ENCODE results near the gene ADGRV1.
A peak's percentile ranks its signal among the peaks of the same experiment; 100 is the strongest.

The ADGRV1 gene

GRCh38 chr5:90558344-90559192, at the start of gene ADGRV1:
Gene ADGRV1 (plus strand): TSS chr5:90558797. CDS start chr5:90558896, 99 bp downstream.
- TF ChIP-seq SUZ12 (IDR thresholded peaks at IDR 0.05; ENCODE audit: extremely low read depth, insufficient read depth, insufficient read length) = no peak
- no peak for TF ChIP-seq ZNF274 (IDR thresholded peaks at IDR 0.05; ENCODE audit: low read depth, low read length)
- TF ChIP-seq YY1 (IDR thresholded peaks at IDR 0.05; ENCODE audit: insufficient read depth, insufficient read length) = no peak
- H3K4me3 ChIP-seq (ENCODE audit: insufficient read length, low read depth) = peak within 1 kb of the TSS; percentile 70
- no peaks in the 10 kb centered on the region for H3K36me3 ChIP-seq (ENCODE audit: insufficient read depth, insufficient read length, low read length)
- peaks cover 6% of the 10 kb centered on the region for H3K27me3 ChIP-seq (ENCODE audit: insufficient read depth, insufficient read length)
- H3K9ac ChIP-seq (ENCODE audit: insufficient read length, low read depth) = peak within 1 kb of the TSS; percentile 73
- peaks cover 2% of the 10 kb centered on the region for H3K4me1 ChIP-seq (ENCODE audit: insufficient read depth, insufficient read length)
- no peaks in the 10 kb centered on the region for H3K9me3 ChIP-seq (ENCODE audit: insufficient read depth, low read length)
- peak; percentile 93 for DNase-seq (ENCODE audit: low read depth, low spot score)

GRCh38 chr5:90510438-90510837, 48.2 kb upstream of the ADGRV1 start:
- H3K27me3 ChIP-seq (ENCODE audit: insufficient read depth, insufficient read length) = no peaks in the 10 kb centered on the region
- no peaks in the 10 kb centered on the region for H3K9me3 ChIP-seq (ENCODE audit: insufficient read depth, low read length)
- H3K4me1 ChIP-seq (ENCODE audit: insufficient read depth, insufficient read length) = no peaks in the 10 kb centered on the region
- no peak for DNase-seq (ENCODE audit: low read depth, low spot score)
- no peak overlapping the region for H3K4me3 ChIP-seq (ENCODE audit: insufficient read length, low read depth)
- H3K9ac ChIP-seq (ENCODE audit: insufficient read length, low read depth) = no peak overlapping the region
- H3K36me3 ChIP-seq (ENCODE audit: insufficient read depth, insufficient read length, low read length) = peaks cover 6% of the 10 kb centered on the region
- no peak for TF ChIP-seq ZNF274 (IDR thresholded peaks at IDR 0.05; ENCODE audit: low read depth, low read length)
- no peak for TF ChIP-seq SUZ12 (IDR thresholded peaks at IDR 0.05; ENCODE audit: extremely low read depth, insufficient read depth, insufficient read length)
- no peak for TF ChIP-seq YY1 (IDR thresholded peaks at IDR 0.05; ENCODE audit: insufficient read depth, insufficient read length)

GRCh38 chr5:90514520-90514919, 44.1 kb upstream of the ADGRV1 start:
- Histone ChIP-seq H3K36me3 (ENCODE audit: insufficient read depth, insufficient read length, low read length) (peaks cover 20% of the 10 kb centered on the region), H3K4me1 (ENCODE audit: insufficient read depth, insufficient read length) (no peaks in the 10 kb centered on the region), H3K4me3 (ENCODE audit: insufficient read length, low read depth) (no peak overlapping the region), H3K9me3 (ENCODE audit: insufficient read depth, low read length) (no peaks in the 10 kb centered on the region), H3K9ac (ENCODE audit: insufficient read length, low read depth) (no peak overlapping the region), H3K27me3 (ENCODE audit: insufficient read depth, insufficient read length) (no peaks in the 10 kb centered on the region)
- TF ChIP-seq YY1 (IDR thresholded peaks at IDR 0.05; ENCODE audit: insufficient read depth, insufficient read length) (no peak), SUZ12 (IDR thresholded peaks at IDR 0.05; ENCODE audit: extremely low read depth, insufficient read depth, insufficient read length) (no peak), ZNF274 (IDR thresholded peaks at IDR 0.05; ENCODE audit: low read depth, low read length) (no peak)
- DNase-seq (ENCODE audit: low read depth, low spot score) = no peak

- Histone ChIP-seq H3K4me3 (ENCODE audit: insufficient read length, low read depth) (no peak overlapping the region), H3K4me1 (ENCODE audit: insufficient read depth, insufficient read length) (no peaks in the 10 kb centered on the region), H3K9me3 (ENCODE audit: insufficient read depth, low read length) (no peaks in the 10 kb centered on the region), H3K27me3 (ENCODE audit: insufficient read depth, insufficient read length) (no peaks in the 10 kb centered on the region), H3K9ac (ENCODE audit: insufficient read length, low read depth) (no peak overlapping the region), H3K36me3 (ENCODE audit: insufficient read depth, insufficient read length, low read length) (peaks cover 46% of the 10 kb centered on the region)
- no peak for DNase-seq (ENCODE audit: low read depth, low spot score)
- TF ChIP-seq SUZ12 (IDR thresholded peaks at IDR 0.05; ENCODE audit: extremely low read depth, insufficient read depth, insufficient read length) (no peak), ZNF274 (IDR thresholded peaks at IDR 0.05; ENCODE audit: low read depth, low read length) (no peak), YY1 (IDR thresholded peaks at IDR 0.05; ENCODE audit: insufficient read depth, insufficient read length) (no peak)
Observed at GRCh38 chr5:90518661-90519060, 39.9 kb upstream of the ADGRV1 start.

- H3K36me3 ChIP-seq (ENCODE audit: insufficient read depth, insufficient read length, low read length) = peaks cover 50% of the 10 kb centered on the region
- H3K27me3 ChIP-seq (ENCODE audit: insufficient read depth, insufficient read length) = no peaks in the 10 kb centered on the region
- H3K9me3 ChIP-seq (ENCODE audit: insufficient read depth, low read length) = no peaks in the 10 kb centered on the region
- H3K4me1 ChIP-seq (ENCODE audit: insufficient read depth, insufficient read length) = no peaks in the 10 kb centered on the region
- H3K9ac ChIP-seq (ENCODE audit: insufficient read length, low read depth) = no peak overlapping the region
- no peak for DNase-seq (ENCODE audit: low read depth, low spot score)
- no peak overlapping the region for H3K4me3 ChIP-seq (ENCODE audit: insufficient read length, low read depth)
- TF ChIP-seq YY1 (IDR thresholded peaks at IDR 0.05; ENCODE audit: insufficient read depth, insufficient read length) (no peak), SUZ12 (IDR thresholded peaks at IDR 0.05; ENCODE audit: extremely low read depth, insufficient read depth, insufficient read length) (no peak)
Observed at GRCh38 chr5:90519081-90519480, 39.5 kb upstream of the ADGRV1 start.

GRCh38 chr5:90528601-90529193, 29.9 kb upstream of the ADGRV1 start:
- H3K36me3 ChIP-seq (ENCODE audit: insufficient read depth, insufficient read length, low read length) = peaks cover 13% of the 10 kb centered on the region
- H3K4me3 ChIP-seq (ENCODE audit: insufficient read length, low read depth) = peak overlapping the region; percentile 92
- H3K4me1 ChIP-seq (ENCODE audit: insufficient read depth, insufficient read length) = no peaks in the 10 kb centered on the region
- no peaks in the 10 kb centered on the region for H3K9me3 ChIP-seq (ENCODE audit: insufficient read depth, low read length)
- H3K9ac ChIP-seq (ENCODE audit: insufficient read length, low read depth) = peak overlapping the region; percentile 90
- no peak for DNase-seq (ENCODE audit: low read depth, low spot score)
- no peaks in the 10 kb centered on the region for H3K27me3 ChIP-seq (ENCODE audit: insufficient read depth, insufficient read length)
- TF ChIP-seq YY1 (IDR thresholded peaks at IDR 0.05; ENCODE audit: insufficient read depth, insufficient read length) = no peak
- TF ChIP-seq SUZ12 (IDR thresholded peaks at IDR 0.05; ENCODE audit: extremely low read depth, insufficient read depth, insufficient read length) = no peak
- TF ChIP-seq ZNF274 (IDR thresholded peaks at IDR 0.05; ENCODE audit: low read depth, low read length) = no peak

GRCh38 chr5:90529194-90529938, 29.2 kb upstream of the ADGRV1 start, which contains the start of gene LYSMD3:
Gene LYSMD3 (minus strand): TSS chr5:90529584. CDS start chr5:90525289, 4,295 bp downstream.
- H3K27me3 ChIP-seq (ENCODE audit: insufficient read depth, insufficient read length) = no peaks in the 10 kb centered on the region
- H3K4me1 ChIP-seq (ENCODE audit: insufficient read depth, insufficient read length) = no peaks in the 10 kb centered on the region
- H3K9me3 ChIP-seq (ENCODE audit: insufficient read depth, low read length) = no peaks in the 10 kb centered on the region
- peaks cover 9% of the 10 kb centered on the region for H3K36me3 ChIP-seq (ENCODE audit: insufficient read depth, insufficient read length, low read length)
- TF ChIP-seq ZNF274 (IDR thresholded peaks at IDR 0.05; ENCODE audit: low read depth, low read length) (no peak), YY1 (IDR thresholded peaks at IDR 0.05; ENCODE audit: insufficient read depth, insufficient read length) (no peak)
- H3K4me3 ChIP-seq (ENCODE audit: insufficient read length, low read depth) = peak within 1 kb of the TSS; percentile 92
- DNase-seq (ENCODE audit: low read depth, low spot score) = peak; percentile 94
- peak within 1 kb of the TSS; percentile 93 for H3K9ac ChIP-seq (ENCODE audit: insufficient read length, low read depth)
